BLaER1 (cell line): Measurements from ENCODE around the gene RARRES1.

Experiments used
- H3K27ac ChIP-seq: shearing (Covaris generic); formaldehyde crosslinking; 2 replicates; pipeline ENCODE4 v1.8.1; 2022
- H3K27me3 ChIP-seq: shearing (Covaris generic); formaldehyde crosslinking; 2 replicates; pipeline ENCODE4 v1.8.1; 2022
- H3K36me3 ChIP-seq: shearing (Covaris generic); formaldehyde crosslinking; 2 replicates; pipeline ENCODE4 v1.8.1; 2022
- H3K4me1 ChIP-seq: shearing (Covaris generic); formaldehyde crosslinking; 2 replicates; pipeline ENCODE4 v1.8.1; 2022
- H3K4me2 ChIP-seq: shearing (Covaris generic); formaldehyde crosslinking; 2 replicates; pipeline ENCODE4 v1.8.1; 2022
- H3K4me3 ChIP-seq: shearing (Covaris generic); formaldehyde crosslinking; 2 replicates; pipeline ENCODE4 v1.8.1; 2022
- H3K9ac ChIP-seq: shearing (Covaris generic); formaldehyde crosslinking; 2 replicates; pipeline ENCODE4 v1.8.1; 2022
- H3K9me3 ChIP-seq: shearing (Covaris generic); formaldehyde crosslinking; 2 replicates; pipeline ENCODE4 v1.8.1; 2022
- H4K20me1 ChIP-seq: shearing (Covaris generic); formaldehyde crosslinking; 2 replicates; pipeline ENCODE4 v1.8.1; 2022
- Cebpa-rat ChIP-seq: shearing (Covaris generic); IDR thresholded peaks from 2 replicates; pipeline ENCODE4 v1.8.1; 2022

Gene RARRES1

DNA sequence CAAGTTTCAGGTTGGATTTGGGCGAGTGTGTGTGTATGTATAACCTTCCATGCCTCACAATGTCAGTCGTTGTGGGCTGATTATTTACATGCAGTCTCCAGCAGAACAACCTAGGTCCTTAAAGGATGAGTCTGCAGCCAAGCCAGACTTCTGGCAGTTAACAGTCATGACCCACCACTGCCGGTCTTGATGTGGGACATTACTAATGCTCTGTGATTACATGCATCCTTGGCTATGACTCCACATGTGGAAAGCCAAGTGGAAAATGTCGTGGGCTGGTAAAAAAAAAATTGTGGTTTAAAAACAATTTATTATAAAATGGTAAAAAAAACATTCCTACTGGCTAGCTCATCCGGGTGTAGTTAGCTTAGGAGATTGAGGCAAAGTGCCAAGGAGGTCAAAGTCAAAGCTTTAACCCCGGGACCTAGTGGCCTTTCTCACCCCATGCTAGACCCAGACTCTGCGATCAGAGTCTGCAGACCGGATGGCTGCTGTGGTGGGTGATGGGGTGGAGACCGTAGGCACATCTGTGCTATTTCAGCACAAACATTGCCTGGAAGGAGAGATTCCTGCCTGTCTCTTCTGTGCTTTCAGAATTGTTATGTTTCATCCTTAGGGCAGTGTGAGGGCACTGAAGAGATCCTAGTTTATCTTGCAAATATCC lies 6.8 kb downstream of the RARRES1 start:
- peaks cover 25% of the 10 kb centered on the region for H3K4me1 ChIP-seq
- no peak overlapping the region for H3K4me3 ChIP-seq
- H3K36me3 ChIP-seq: peaks cover 12% of the 10 kb centered on the region
- no peaks in the 10 kb centered on the region for H4K20me1 ChIP-seq
- H3K4me2 ChIP-seq: no peak overlapping the region
- H3K27ac ChIP-seq: no peak overlapping the region
- H3K9ac ChIP-seq: no peak overlapping the region
- no peaks in the 10 kb centered on the region for H3K27me3 ChIP-seq
- TF ChIP-seq Cebpa-rat: no peak
- H3K9me3 ChIP-seq: 0 out of 2 replicates have a peak, but pooled peaks cover 2% of the 10 kb centered on the region

DNA sequence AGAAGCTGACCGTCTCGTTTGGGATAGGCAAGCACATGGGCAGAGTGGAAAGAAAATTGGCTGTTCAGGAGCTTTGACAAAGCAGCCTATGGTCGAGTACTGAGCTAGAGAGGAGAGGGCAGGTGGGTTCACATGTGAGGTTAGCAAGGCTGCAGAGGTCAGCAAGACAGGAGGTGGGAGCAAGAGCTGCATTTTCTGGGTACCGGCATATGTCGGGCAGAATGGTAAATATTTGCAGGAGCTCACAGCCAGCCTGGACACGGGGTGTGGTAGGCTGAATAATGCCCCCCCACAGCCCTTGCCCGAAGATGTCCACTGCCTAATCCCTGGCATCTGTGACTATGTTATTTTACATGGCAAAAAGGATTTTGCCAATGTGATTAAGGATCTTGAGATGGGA lies 8.3 kb downstream of the RARRES1 start:
- no peaks in the 10 kb centered on the region for H4K20me1 ChIP-seq
- H3K9me3 ChIP-seq: no peaks in the 10 kb centered on the region
- H3K27me3 ChIP-seq: no peaks in the 10 kb centered on the region
- peaks cover 12% of the 10 kb centered on the region for H3K36me3 ChIP-seq
- H3K27ac ChIP-seq: no peak overlapping the region
- H3K9ac ChIP-seq: no peak overlapping the region
- TF ChIP-seq Cebpa-rat: no peak
- H3K4me1 ChIP-seq: peaks cover 25% of the 10 kb centered on the region
- no peak overlapping the region for H3K4me2 ChIP-seq
- H3K4me3 ChIP-seq: no peak overlapping the region

- Histone ChIP-seq H3K4me1 (peaks cover 25% of the 10 kb centered on the region), H3K9me3 (no peaks in the 10 kb centered on the region), H4K20me1 (no peaks in the 10 kb centered on the region), H3K4me3 (no peak overlapping the region), H3K36me3 (peaks cover 12% of the 10 kb centered on the region), H3K9ac (no peak overlapping the region), H3K27ac (no peak overlapping the region), H3K27me3 (no peaks in the 10 kb centered on the region), H3K4me2 (no peak overlapping the region)
- no peak for TF ChIP-seq Cebpa-rat
These were observed 10.1 kb downstream of the RARRES1 start for GRCh38 chr3:158722108-158722507.

DNA sequence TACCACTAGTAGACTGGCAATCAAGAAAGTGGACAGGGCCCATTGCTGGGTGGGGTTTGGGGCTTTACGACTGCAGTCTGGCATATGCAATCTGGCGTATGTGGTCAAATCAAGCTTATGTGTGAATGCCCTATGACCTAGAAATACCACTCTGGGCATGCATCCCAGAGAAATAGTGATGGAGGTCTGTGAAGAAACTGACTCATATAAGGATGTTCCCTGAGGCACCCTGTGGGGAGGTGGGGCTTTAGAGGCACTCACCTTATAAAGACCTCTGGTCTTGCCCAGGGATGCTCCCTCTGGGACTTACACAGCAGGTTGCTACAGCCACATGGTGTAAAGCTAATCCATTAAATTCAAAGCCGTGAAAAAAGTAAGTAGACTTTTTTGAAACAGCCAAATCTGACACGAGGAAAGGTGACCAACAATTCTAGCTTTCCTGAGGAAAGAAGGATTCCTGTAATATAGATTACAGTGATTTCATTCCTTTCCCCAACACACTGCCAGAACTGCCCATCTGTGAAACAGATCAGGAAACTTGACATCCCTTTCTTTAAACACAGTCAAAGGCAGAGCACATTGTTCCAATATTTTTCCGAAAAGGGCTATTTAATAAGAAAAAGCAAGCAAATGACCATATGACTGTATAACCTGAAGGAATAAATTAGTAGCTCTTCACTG lies 13.6 kb downstream of the RARRES1 start:
- Histone ChIP-seq H3K9ac (no peak overlapping the region), H3K27ac (no peak overlapping the region), H3K4me2 (no peak overlapping the region)

DNA sequence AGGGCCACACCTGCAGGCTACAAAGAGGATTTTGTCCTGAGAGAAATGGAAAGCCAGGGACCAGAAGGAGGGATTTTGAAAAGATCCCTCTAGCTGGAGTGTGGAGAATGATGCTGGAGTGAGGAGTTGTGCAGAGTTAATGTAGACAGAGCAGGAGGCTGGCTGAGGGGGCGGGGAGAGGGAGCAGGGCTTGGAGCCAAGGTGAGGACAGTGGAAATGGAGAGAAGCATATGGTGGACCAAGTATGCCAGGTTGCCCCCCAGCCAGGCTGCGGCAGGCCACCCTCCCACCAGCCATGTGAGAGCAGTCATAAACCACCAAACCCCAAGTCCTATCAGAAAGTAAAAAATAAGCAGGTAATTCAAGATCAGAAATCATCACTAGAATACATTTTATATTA lies 14.7 kb downstream of the RARRES1 start:
- no peaks in the 10 kb centered on the region for H3K27me3 ChIP-seq
- H3K4me3 ChIP-seq: no peak overlapping the region
- H3K4me1 ChIP-seq: peaks cover 10% of the 10 kb centered on the region
- no peak for TF ChIP-seq Cebpa-rat
- no peak overlapping the region for H3K27ac ChIP-seq
- H3K36me3 ChIP-seq: peaks cover 20% of the 10 kb centered on the region
- no peak overlapping the region for H3K4me2 ChIP-seq
- H3K9me3 ChIP-seq: no peaks in the 10 kb centered on the region
- H4K20me1 ChIP-seq: no peaks in the 10 kb centered on the region
- H3K9ac ChIP-seq: no peak overlapping the region

More for the DNA sequence above, 13.6 kb downstream of the RARRES1 start:
- H3K36me3 ChIP-seq: peaks cover 12% of the 10 kb centered on the region
- H3K9me3 ChIP-seq: no peaks in the 10 kb centered on the region
- no peak overlapping the region for H3K4me3 ChIP-seq
- H3K4me1 ChIP-seq: peaks cover 17% of the 10 kb centered on the region
- TF ChIP-seq Cebpa-rat: no peak
- H4K20me1 ChIP-seq: no peaks in the 10 kb centered on the region
- H3K27me3 ChIP-seq: no peaks in the 10 kb centered on the region

DNA sequence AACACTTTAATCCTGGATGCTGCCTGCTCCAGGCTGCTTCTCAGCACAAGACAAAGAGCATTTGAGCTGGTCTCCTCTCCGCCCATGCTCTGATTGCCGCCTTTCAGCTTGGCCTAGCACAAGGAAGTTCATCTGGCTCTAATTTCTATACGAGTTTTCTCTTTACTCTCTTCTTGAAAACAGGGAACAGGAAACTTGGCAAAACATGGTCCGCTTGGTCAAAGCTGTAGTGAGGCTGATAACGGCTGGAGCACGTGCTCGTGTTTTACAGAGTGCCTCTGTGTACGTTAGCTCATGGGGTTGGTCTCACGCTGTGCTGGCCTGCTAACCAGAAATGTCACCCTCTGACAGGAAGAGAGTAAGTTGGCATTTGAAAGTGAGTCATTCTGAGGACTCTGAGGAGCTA lies 19.2 kb downstream of the RARRES1 start:
- H3K4me1 ChIP-seq: no peaks in the 10 kb centered on the region
- no peaks in the 10 kb centered on the region for H3K27me3 ChIP-seq
- H3K27ac ChIP-seq: no peak overlapping the region
- H4K20me1 ChIP-seq: no peaks in the 10 kb centered on the region
- H3K9ac ChIP-seq: no peak overlapping the region
- H3K4me2 ChIP-seq: no peak overlapping the region
- TF ChIP-seq Cebpa-rat: no peak
- H3K4me3 ChIP-seq: no peak overlapping the region
- no peaks in the 10 kb centered on the region for H3K9me3 ChIP-seq
- peaks cover 40% of the 10 kb centered on the region for H3K36me3 ChIP-seq

GRCh38 chr3:158712443-158712842 lies 19.8 kb downstream of the RARRES1 start:
- H3K4me1 ChIP-seq: no peaks in the 10 kb centered on the region

DNA sequence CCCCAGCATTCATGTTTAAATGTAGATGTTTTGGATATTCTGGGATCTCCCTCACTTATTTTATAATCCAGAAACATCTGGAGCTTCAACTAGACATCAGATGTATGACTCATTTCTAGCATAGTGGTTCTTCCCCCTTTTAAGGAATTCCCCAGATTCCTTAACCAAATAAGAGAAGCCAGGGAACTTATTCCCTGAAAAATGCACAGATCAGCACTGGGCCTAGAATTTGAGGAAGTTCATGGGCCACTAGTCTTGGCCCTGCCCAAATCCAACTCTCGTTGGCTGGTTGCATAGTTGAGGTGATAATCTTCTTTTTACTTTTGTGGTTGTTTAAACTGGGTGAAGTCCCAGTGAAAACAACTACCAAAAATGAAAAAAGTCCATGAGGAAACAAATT lies 20.4 kb downstream of the RARRES1 start:
- H3K4me1 ChIP-seq: no peaks in the 10 kb centered on the region
- H3K4me3 ChIP-seq: no peak overlapping the region

More at GRCh38 chr3:158712443-158712842, 19.8 kb downstream of the RARRES1 start:
- no peaks in the 10 kb centered on the region for H4K20me1 ChIP-seq
- no peak for TF ChIP-seq Cebpa-rat
- H3K4me3 ChIP-seq: no peak overlapping the region
- H3K36me3 ChIP-seq: peaks cover 46% of the 10 kb centered on the region
- H3K27ac ChIP-seq: no peak overlapping the region
- no peaks in the 10 kb centered on the region for H3K9me3 ChIP-seq
- no peaks in the 10 kb centered on the region for H3K27me3 ChIP-seq
- H3K9ac ChIP-seq: no peak overlapping the region
- no peak overlapping the region for H3K4me2 ChIP-seq

GRCh38 chr3:158710601-158711000 lies 21.7 kb downstream of the RARRES1 start:
- Histone ChIP-seq H3K36me3 (peaks cover 62% of the 10 kb centered on the region), H3K4me1 (no peaks in the 10 kb centered on the region), H3K9me3 (no peaks in the 10 kb centered on the region), H3K27me3 (no peaks in the 10 kb centered on the region), H3K4me2 (no peak overlapping the region), H4K20me1 (no peaks in the 10 kb centered on the region), H3K4me3 (no peak overlapping the region), H3K27ac (no peak overlapping the region), H3K9ac (no peak overlapping the region)
- TF ChIP-seq Cebpa-rat: no peak

More for the DNA sequence above, 20.4 kb downstream of the RARRES1 start:
- Histone ChIP-seq H3K27me3 (no peaks in the 10 kb centered on the region), H3K36me3 (peaks cover 52% of the 10 kb centered on the region), H3K27ac (no peak overlapping the region), H4K20me1 (no peaks in the 10 kb centered on the region), H3K9me3 (no peaks in the 10 kb centered on the region), H3K9ac (no peak overlapping the region), H3K4me2 (no peak overlapping the region)
- TF ChIP-seq Cebpa-rat: no peak

DNA sequence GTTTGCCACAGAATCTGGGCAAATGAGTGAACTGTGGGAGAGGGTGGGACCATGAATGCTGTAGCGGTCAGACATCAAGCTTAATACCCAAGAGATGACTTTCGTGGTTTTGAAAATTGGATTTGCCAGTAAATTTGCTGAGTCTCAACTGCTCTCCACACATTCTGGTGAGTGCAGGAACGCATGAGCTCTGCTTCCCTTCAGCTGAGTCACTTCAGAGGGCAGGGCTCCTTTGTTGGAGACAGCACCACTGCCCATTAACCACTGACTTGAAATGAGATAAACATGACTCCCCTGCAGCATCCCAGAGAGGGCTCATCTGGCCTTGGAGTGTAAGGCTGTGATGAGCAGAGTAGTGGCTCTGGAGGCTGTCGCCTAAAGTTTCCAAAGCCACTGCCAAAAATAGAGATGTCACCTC lies 22.6 kb downstream of the RARRES1 start:
- no peaks in the 10 kb centered on the region for H4K20me1 ChIP-seq
- H3K4me1 ChIP-seq: no peaks in the 10 kb centered on the region
- H3K27ac ChIP-seq: no peak overlapping the region
- peaks cover 62% of the 10 kb centered on the region for H3K36me3 ChIP-seq
- H3K4me3 ChIP-seq: no peak overlapping the region
- H3K27me3 ChIP-seq: no peaks in the 10 kb centered on the region
- H3K9me3 ChIP-seq: no peaks in the 10 kb centered on the region
- no peak for TF ChIP-seq Cebpa-rat
- no peak overlapping the region for H3K9ac ChIP-seq
- no peak overlapping the region for H3K4me2 ChIP-seq
